IPS DF 19.7 (cell line): Measurements from ENCODE around the gene DDA1.

ENCODE experiments used
- DNase-seq: peaks from one replicate; pipeline ENCODE4 v3.0.0-alpha.2; 2013; ENCODE audit warnings: low read depth, low spot score

Gene DDA1

GRCh38 chr19:17329366-17330261, 20.3 kb downstream of the DDA1 start:
- DNase-seq: no peak

GRCh38 chr19:17330262-17331044, 21.1 kb downstream of the DDA1 start:
- no peak for DNase-seq

DNA sequence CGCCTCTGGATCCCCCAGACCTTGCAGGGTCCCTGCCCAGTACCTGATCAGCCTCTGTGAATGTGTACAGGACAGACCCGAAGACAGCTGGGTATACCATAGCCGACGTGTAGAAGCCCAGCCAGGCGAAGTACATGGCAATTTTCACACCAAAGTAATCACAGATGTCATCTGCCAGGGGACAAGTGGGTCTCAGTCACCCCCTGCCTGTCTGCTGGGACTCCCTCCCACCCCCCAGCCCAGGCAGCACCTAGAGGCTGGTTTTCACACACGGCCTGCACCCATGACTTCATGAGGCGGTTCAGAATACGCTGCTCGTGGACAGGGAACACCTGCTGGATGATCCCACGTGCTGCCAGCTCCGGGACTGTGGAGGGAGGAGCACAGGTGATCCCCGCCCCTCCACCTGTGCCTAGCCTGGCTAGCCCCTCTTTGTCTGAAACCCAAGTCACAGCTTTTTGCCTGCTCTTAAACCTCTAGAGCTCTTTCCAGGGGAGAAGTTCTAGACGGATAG, 21.7 kb downstream of the DDA1 start:
- DNase-seq: no peak

GRCh38 chr19:17332360-17332676, 23.0 kb downstream of the DDA1 start:
- DNase-seq: no peak

DNA sequence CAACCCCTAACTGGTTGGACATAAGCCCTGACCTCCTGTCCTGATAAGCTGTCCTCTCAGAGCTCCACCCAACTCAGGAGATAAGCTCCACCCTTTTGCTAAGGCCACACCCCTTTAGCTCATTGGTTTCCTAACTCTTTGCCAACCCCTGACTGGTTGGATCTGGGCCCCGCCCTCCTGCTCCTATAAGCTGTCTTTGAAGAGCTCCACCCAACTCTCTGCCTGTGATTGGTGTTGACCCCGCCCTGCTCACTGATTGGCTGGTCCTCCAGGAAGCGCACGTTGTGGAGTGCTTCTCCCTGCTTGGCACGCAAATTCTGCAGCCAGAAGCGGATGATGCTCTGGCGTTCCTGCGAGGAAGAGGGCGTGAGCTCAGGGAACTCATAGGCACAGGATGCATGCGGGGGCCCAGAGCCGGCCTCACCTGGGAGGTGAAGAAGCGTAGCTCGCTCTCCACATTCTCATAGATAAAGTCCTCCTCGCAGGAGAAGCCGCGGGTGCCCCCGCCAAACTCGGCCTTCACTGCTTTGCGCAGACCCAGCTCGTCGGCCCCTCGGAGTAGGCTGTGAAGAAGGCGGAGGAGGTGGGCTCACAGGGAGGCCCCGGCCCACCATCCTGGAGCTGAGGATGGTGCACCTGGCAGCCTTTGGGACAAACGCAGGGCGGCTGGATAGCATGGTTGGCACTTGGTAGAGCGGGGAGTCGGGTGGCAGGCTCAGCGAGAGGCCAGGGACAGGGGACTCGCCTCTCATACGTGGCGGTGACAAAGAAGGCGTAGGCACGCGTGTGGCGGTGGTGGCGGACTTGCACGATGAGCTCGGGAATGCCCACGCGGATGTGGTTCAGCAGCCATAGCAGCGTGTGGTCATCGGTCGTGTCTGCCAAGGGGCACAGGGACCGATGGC, 23.6 kb downstream of the DDA1 start:
- DNase-seq: no peak

DNA sequence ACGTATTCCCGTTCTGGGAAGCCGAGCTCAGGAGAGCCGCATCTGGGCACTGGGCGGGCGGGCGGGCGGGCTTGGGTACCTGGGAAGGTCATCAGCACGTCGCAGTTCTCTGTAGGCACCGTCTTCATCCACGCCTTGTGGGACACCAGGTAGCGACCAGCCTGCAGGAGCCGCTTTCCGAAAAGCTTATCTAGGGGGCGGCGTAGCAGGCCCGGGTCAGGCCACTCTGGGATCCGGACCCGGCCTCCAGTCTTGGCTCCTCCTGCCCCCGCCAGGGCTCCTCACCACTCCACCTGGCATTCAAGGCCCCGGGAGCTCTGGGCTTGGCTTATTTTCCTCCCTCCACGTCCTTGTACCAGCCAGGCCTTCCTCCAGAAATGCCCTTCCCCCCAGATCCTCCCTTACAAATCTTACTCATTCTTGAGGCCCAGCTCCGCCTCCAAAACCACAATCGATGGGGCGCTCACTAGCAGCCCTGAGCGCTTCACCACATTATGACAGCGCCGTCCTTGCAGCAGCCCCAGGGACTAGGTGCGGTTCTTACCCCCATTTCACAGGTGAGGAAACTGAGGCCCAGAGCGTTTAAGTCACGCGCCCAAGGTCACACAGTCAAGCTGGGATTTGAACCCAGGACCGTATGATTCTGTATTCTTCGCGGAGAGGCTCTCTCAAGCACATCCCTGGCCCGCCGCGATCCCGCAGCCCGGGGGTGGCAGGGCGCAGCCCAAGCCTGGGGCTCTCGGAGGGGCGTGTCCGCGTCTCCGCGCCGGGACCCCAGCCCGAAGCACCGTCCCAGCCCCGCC, 24.4 kb downstream of the DDA1 start:
- DNase-seq: no peak

DNA sequence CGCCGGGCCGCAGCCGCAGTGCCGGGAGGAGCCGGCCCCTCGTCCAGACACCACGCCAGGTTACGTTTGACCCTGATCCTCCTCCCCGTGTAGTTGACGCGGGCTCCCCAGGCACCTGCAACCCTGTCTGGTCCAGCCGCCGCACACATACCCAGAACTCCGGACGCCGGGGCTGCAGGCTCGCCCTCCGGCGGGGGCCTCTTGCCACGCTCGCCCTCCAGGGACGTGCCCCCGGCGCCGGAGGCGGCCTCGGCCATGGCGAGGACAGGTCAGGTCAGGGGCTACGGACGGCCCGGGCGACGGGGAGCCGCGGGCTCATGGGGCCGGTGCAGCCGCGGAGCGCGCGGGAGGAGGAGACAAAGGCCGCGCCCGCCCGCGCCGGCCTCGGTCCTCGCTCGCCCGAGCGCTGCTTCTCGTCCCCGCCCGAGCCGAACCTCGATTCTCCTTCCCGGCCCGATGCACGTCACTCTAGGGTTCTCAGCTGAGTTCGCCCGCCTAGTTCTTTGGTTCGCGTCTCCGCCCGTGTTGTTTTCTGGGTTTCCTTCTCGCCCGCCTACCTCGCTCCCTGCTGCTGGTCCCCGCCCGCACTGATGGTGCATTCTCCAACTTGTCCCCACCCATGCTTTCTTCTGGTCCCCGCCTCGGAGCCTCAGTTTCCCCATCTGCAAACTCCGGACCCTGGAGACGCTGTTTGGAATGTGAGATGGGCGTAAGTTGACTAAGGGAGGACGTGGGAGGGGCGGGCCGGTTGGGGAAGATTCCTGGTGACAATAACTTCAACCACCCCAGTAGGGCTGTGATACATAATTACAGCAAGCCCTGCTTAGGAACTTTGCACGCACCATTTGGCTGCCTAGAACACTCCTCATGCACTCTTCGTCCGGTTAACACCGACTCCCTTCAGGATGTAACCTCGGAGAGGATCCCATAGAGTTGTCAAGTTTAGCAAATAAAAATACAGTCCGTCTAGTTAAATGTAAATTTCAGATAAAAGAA, 25.3 kb downstream of the DDA1 start, which contains the start of gene ANO8:
Gene ANO8, minus strand, starts transcription at position 442 of the 996 bp plus-strand sequence. Its CDS starts 185 bp downstream, at position 257.
- DNase-seq: peak; percentile 98

- DNase-seq: no peak
These were observed 26.2 kb downstream of the DDA1 start for GRCh38 chr19:17335575-17335974.

DNA sequence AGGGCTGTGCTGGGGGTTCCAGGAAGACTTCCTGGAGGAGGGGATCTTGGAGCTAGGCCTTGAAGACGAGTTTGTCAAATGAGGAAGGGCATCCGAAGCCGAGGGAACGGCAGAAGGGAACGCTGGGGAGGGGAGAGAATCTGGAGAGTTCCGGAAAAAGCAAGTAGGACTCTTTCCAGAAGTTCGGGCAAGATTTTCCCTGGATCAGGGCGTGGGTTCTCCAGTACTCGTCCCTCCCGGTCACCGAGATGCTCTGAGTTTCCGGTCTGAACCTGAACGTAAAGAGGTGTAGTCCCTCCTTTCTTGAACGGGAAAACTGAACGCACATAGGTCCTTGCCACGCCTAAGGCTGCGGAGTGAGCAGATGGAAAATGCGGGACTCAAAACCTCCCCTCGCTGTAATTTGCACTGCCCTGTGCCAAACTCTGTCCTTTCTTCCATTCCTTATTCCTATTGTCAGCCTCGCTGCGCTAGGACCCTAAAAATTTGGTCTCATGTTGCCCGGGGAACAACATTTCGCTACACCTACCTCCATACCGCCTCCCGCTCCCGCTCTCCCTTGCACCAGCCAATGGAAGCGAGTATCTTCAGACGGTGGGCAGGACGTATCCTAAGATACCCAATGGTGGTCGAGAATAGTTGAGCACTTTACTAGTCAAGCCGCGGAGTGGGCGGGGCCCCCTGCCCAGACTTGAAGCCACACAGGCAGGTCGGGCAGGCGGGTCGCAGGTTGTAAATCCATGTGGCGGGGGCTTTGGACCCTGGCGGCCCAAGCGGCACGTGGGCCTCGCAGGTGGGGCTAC, 27.7 kb downstream of the DDA1 start, which contains the start of gene GTPBP3:
Gene GTPBP3, plus strand, starts transcription at position 682 of the 803 bp plus-strand sequence. Its CDS starts 59 bp downstream, at position 741.
- peak; percentile 98 for DNase-seq

DNA sequence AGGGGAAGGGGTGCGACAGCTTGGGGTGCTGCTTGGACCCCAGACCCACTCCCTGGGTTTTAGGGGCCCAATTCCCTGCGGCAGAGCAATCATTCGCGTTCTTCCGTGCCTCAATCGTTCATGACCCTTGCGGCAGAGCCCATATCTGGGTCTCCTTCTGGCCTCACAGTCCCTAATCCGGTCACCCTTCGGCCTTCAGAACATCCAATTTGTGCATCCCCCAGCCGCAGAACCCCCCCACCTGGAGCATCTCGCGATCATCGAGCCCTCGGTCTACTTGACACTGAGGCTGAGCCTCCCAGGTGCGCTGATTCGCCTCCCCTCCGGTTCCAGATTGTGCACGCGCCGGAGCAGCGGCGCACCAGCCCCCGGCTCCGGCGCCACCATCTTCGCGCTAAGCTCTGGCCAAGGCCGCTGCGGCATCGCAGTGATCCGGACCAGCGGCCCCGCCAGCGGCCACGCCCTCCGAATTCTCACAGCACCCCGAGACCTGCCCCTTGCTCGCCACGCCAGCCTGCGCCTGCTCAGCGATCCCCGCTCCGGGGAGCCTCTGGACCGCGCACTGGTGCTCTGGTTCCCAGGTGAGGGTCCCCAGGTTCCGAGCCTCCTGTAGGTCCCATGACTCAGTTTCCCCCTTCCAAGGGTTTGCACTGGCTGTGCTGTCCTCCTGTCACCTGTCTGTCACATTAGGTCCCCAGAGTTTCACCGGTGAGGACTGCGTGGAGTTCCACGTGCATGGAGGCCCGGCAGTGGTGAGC, 28.5 kb downstream of the DDA1 start:
- no peak for DNase-seq

DNA sequence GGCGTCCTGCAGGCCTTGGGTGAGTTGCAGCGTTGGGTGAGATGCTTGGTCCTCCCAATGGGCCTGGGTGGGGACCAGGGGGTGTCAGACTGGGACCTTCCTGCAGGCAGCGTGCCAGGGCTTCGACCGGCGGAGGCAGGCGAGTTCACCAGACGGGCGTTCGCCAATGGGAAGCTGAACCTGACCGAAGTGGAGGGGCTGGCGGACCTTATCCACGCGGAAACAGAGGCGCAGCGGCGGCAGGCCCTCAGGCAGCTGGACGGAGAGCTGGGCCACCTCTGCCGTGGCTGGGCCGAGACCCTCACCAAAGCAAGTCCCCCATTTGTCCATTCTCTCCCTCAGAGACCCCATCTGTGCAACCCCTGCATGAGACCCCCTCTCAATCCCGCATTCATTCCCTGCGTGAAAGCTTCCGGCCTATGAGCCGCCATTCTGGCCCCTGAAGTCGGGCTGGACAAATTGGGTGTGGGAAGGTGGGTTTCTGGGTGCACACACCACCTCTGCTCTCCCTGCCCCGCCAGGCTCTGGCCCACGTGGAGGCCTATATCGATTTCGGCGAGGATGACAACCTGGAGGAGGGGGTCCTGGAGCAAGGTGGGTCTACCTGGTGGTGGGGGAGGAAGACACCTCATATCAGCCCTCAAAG, 29.2 kb downstream of the DDA1 start:
- no peak for DNase-seq

- DNase-seq: no peak
These were observed 29.9 kb downstream of the DDA1 start for GRCh38 chr19:17339088-17339741.

DNA sequence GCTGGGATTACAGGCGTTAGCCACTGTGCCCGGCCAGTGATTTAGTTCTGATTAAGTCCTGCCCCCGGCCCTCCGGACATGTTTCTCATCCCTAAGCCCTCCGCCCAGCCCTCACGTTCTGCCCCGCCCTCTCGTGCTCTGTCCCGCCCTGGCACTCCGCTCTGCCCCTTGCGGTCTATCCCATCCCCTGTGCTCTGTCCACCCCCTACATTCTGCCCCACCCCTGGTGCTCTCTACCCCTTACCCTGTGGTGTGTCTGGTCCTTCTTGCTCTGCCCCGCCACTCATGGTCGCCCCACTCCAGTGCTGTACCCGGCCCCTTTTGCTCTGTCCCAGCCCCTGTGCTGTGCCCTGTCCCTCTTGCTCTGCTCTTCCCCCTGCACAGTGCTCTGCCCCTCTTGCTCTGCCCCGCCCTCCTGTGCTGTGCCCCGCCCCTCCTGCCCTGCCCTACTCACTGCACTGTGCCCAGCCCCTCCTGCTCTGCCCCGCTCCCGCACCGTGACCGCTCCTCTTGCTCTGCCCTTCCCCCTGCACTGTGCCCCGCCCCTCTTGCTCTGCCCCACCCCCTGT, 31.0 kb downstream of the DDA1 start:
- no peak for DNase-seq

GRCh38 chr19:17340871-17341357, 31.6 kb downstream of the DDA1 start:
- no peak for DNase-seq

DNA sequence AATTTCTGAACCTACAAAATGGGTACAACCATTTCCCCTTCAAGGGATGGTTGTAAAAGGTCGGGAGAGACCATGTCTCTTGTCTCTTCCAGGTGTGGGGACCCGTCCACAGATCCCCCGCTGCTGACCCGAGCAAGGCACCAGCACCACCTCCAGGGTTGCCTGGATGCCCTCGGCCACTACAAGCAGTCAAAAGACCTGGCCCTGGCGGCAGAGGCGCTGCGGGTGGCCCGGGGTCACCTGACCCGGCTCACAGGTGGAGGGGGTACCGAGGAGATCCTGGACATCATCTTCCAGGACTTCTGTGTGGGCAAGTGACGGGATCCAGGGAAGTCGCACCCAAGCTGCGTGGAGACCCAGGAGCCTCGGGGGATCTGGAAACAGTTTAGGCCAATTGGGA, 32.0 kb downstream of the DDA1 start:
- DNase-seq: no peak

DNA sequence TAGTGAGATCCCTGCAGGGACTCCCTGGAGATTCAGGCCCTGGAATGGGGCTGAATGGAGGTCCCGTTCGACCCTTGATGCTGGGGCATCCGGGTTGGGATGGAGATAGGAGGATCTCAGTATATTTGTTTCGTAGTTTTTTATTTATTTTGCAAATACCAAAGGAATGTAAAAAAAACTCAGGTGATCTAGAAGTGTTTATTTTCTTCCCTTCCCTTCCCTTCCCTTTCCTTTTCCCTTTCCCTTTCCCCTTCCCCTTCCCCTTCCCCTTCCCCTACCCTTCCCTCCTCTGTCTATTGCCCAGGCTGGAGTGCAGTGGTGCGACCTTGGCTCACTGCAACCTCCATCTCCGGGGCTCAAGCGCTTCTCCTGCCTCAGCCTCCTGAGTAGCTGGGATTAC, 32.5 kb downstream of the DDA1 start:
- DNase-seq: no peak
